ENCODE results near the gene LYRM1.

- no peak for TF ChIP-seq CTCF (optimal IDR thresholded peaks at IDR 0.05 in 1 of 3, IDR thresholded peaks at IDR 0.05 in 1 of 3, conservative IDR thresholded peaks at IDR 0.05 in 1 of 3; ENCODE audit: extremely low read depth in 1 of 3, insufficient read depth in 2 of 3, low read length in 3 of 3)
- TF ChIP-seq EZH2 (IDR thresholded peaks at IDR 0.05; ENCODE audit: low read length), result no peak
These were observed 68.8 kb downstream of the LYRM1 start for GRCh38 chr16:20969386-20969785.
